ENCODE measurements around the gene KIAA1549.

DNA sequence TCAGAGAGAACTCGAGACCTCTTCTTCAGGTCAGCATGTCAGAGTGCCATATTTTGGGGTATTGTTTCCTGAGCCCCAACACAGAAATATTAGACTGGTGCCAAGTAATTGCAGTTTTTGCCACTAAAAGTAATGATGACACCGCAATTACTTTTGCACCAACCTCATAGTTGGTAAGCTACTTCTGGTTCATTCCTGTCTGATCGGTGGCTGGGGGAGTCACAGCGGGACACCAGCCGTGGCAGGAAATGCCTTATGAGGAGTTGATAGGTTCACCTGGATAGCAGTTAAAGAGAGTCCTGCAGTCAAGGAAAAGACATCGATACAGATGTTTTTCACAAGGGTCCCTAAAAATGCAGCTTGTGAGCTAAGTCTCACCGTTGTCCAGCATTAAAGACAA, 159.3 kb downstream of the KIAA1549 start:
- TF ChIP-seq NRF1 (IDR thresholded peaks at IDR 0.05; ENCODE audit: low read depth, low read length) = no peak
- TF ChIP-seq EP300 (IDR thresholded peaks at IDR 0.05; ENCODE audit: borderline replicate concordance in 1 of 2, low read depth in 2 of 2, low read length in 2 of 2) = no peak
- TF ChIP-seq TEAD4 (IDR thresholded peaks at IDR 0.05; ENCODE audit: low read depth, low read length) = no peak
- TF ChIP-seq ZNF274 (IDR thresholded peaks at IDR 0.05; ENCODE audit: borderline replicate concordance, extremely low read depth, low read length) = no peak
- no peak for TF ChIP-seq KDM1A (IDR thresholded peaks at IDR 0.05; ENCODE audit: borderline replicate concordance, low read length)
- no peak for TF ChIP-seq EZH2 (IDR thresholded peaks at IDR 0.05; ENCODE audit: low read depth, low read length, severe bottlenecking)
- TF ChIP-seq, protein P1, sequence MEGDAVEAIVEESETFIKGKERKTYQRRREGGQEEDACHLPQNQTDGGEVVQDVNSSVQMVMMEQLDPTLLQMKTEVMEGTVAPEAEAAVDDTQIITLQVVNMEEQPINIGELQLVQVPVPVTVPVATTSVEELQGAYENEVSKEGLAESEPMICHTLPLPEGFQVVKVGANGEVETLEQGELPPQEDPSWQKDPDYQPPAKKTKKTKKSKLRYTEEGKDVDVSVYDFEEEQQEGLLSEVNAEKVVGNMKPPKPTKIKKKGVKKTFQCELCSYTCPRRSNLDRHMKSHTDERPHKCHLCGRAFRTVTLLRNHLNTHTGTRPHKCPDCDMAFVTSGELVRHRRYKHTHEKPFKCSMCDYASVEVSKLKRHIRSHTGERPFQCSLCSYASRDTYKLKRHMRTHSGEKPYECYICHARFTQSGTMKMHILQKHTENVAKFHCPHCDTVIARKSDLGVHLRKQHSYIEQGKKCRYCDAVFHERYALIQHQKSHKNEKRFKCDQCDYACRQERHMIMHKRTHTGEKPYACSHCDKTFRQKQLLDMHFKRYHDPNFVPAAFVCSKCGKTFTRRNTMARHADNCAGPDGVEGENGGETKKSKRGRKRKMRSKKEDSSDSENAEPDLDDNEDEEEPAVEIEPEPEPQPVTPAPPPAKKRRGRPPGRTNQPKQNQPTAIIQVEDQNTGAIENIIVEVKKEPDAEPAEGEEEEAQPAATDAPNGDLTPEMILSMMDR (IDR thresholded peaks at IDR 0.05; ENCODE audit: control extremely low read depth in 1 of 3, insufficient read depth in 1 of 3, low read depth in 1 of 3, low read length in 3 of 3) = no peak
- no peak for TF ChIP-seq CEBPB (IDR thresholded peaks at IDR 0.05; ENCODE audit: low read depth, low read length)

All from H1 (cell line).